PC-9 (cell line): ENCODE measurements around the gene PANX1. TPM values are rescaled to one million over a fixed set of nuclear protein-coding genes. Genes with fewer than 3 reads are reported as not detected.

Source experiments
- BruUV-seq: library from RNA; stranded (reverse); fragments of 400-500 nt; replicated peaks from 2 replicates; lab custom pipeline; 2021; lab: Mats Ljungman, UMichigan
- CTCF ChIA-PET: fragments of 300-600 bp; sonication (Branson Sonifier 250); formaldehyde crosslinking; loops from one replicate; lab custom pipeline; 2022; ENCODE audit warnings: antibody characterized with exemption; lab: Charles Lee
- POLR2A ChIA-PET: fragments of 300-600 bp; sonication (Branson Sonifier 250); formaldehyde crosslinking; loops from one replicate; lab custom pipeline; 2022; ENCODE audit warnings: antibody characterized with exemption; ENCODE audit not compliant: unreplicated experiment; lab: Charles Lee
- DNase-seq, 2 experiments: peaks; one replicate each; pipeline versions ENCODE4 v3.0.0 to v3.0.0-alpha.2; 2015 to 2022; ENCODE audit warnings: mixed read lengths in 1 of 2
- H2AFZ ChIP-seq: fragments of 200-600 bp; sonication (generic); 2 replicates; pipeline ENCODE4 v1.8.1; 2017; ENCODE audit warnings: antibody characterized with exemption
- H3F3A ChIP-seq: fragments of 200-600 bp; sonication (generic); 2 replicates; pipeline ENCODE4 v1.8.1; 2017; ENCODE audit warnings: antibody characterized with exemption, mild to moderate bottlenecking, low read depth; ENCODE audit not compliant: insufficient read depth
- H3K27ac ChIP-seq: fragments of 200-600 bp; sonication (generic); 2 replicates; pipeline ENCODE4 v1.6.1; 2016; ENCODE audit warnings: mixed run types
- H3K27me3 ChIP-seq: fragments of 200-600 bp; sonication (generic); 2 replicates; pipeline ENCODE4 v1.6.1; 2016; ENCODE audit warnings: low read depth, mixed run types; ENCODE audit not compliant: insufficient read depth
- H3K36me3 ChIP-seq: fragments of 200-600 bp; sonication (generic); 2 replicates; pipeline ENCODE4 v1.6.1; 2016; ENCODE audit warnings: low read depth, mixed run types
- H3K4me1 ChIP-seq: fragments of 200-600 bp; sonication (generic); replicated peaks from 2 replicates; pipeline ENCODE4 v1.6.1; 2016; ENCODE audit warnings: mixed run types; ENCODE audit not compliant: insufficient read depth
- H3K4me2 ChIP-seq: fragments of 200-600 bp; sonication (generic); 2 replicates; pipeline ENCODE4 v1.6.1; 2017; ENCODE audit warnings: mixed run types
- H3K4me3 ChIP-seq: fragments of 200-600 bp; sonication (generic); 2 replicates; pipeline ENCODE4 v1.6.1; 2016; ENCODE audit warnings: mixed run types
- H3K79me2 ChIP-seq: fragments of 200-600 bp; sonication (generic); 2 replicates; pipeline ENCODE4 v1.6.1; 2017; ENCODE audit warnings: low read depth, mixed run types
- H3K9me2 ChIP-seq: fragments of 200-600 bp; sonication (generic); 2 replicates; pipeline ENCODE4 v1.8.1; 2017; ENCODE audit warnings: mild to moderate bottlenecking; ENCODE audit not compliant: insufficient read depth
- H3K9me3 ChIP-seq: fragments of 200-600 bp; sonication (generic); 2 replicates; pipeline ENCODE4 v1.8.1; 2016; ENCODE audit warnings: low read depth; ENCODE audit not compliant: insufficient read depth
- H4K20me1 ChIP-seq: fragments of 200-600 bp; sonication (generic); 2 replicates; pipeline ENCODE4 v1.8.1; 2017; ENCODE audit not compliant: insufficient read depth
- CTCF ChIP-seq: fragments of 200-600 bp; sonication (generic); conservative IDR thresholded peaks from 2 replicates; pipeline ENCODE4 v1.6.1; 2017; ENCODE audit warnings: mixed run types, antibody characterized with exemption, mild to moderate bottlenecking, moderate library complexity
- EZH2 ChIP-seq: fragments of 200-600 bp; sonication (generic); IDR thresholded peaks from 2 replicates; pipeline ENCODE4 v1.8.0; 2017; ENCODE audit warnings: antibody characterized with exemption, low read depth
- intact Hi-C: fragments of 100-400 bp; cut with micrococcal nuclease; formaldehyde crosslinking; loops from one replicate; pipeline ENCODE4 v1.10.0; 2022; ENCODE audit not compliant: unreplicated experiment
- total RNA-seq: library from RNA; stranded (reverse); gene quantifications from 2 replicates; pipeline ENCODE4 v1.2.3, GENCODE V29; 2021

Gene PANX1
- total RNA-seq, 1 experiment from 2014 or later = 12.6 TPM

GRCh38 chr11:94181943-94182342 is 53.3 kb downstream of the PANX1 start:
- 0 out of 2 replicates have a peak, but pooled peaks cover 4% of the 10 kb centered on the region for H4K20me1 ChIP-seq
- H3K27ac ChIP-seq = no peak overlapping the region
- H3K9me2 ChIP-seq = no peaks in the 10 kb centered on the region
- TF ChIP-seq EZH2 (no peak), CTCF (no peak)
- ChIA-PET CTCF (no interaction called here), POLR2A (interaction anchor here (0.6 kb wide), 1 partner anchor 911 kb away, joined by 3 read pairs; no protein-coding TSS in a partner anchor)
- BruUV-seq = no TSS peak
- peaks cover 6% of the 10 kb centered on the region; the same call in 1 of the 2 replicates for H3K36me3 ChIP-seq
- no peaks in the 10 kb centered on the region for H3K9me3 ChIP-seq
- DNase-seq = no peak
- no peak overlapping the region for H3K4me2 ChIP-seq
- no peak overlapping the region for H3K4me3 ChIP-seq
- no peaks in the 10 kb centered on the region for H3K27me3 ChIP-seq
- no peaks in the 10 kb centered on the region for H3K79me2 ChIP-seq
- intact Hi-C loops = loop anchor here (5.0 kb wide), 1 partner anchor 235 kb away; no protein-coding TSS in a partner anchor
- no peaks in the 10 kb centered on the region for H3F3A ChIP-seq
- H2AFZ ChIP-seq = no peak overlapping the region
- H3K4me1 ChIP-seq = no peaks in the 10 kb centered on the region

GRCh38 chr11:94183251-94183885 is 54.7 kb downstream of the PANX1 start:
- no peaks in the 10 kb centered on the region for H3K79me2 ChIP-seq
- ChIA-PET CTCF (interaction anchor here (1.2 kb wide), 1 partner anchor 284 kb away, joined by 3 read pairs; no protein-coding TSS in a partner anchor), POLR2A (no interaction called here)
- H3K9me3 ChIP-seq = no peaks in the 10 kb centered on the region
- H3F3A ChIP-seq = no peaks in the 10 kb centered on the region
- BruUV-seq = no TSS peak
- no peak overlapping the region for H3K27ac ChIP-seq
- H3K36me3 ChIP-seq = no peaks in the 10 kb centered on the region; the same call in 1 of the 2 replicates
- no peak overlapping the region for H3K4me3 ChIP-seq
- no peak overlapping the region for H2AFZ ChIP-seq
- H3K4me1 ChIP-seq = no peaks in the 10 kb centered on the region
- no peaks in the 10 kb centered on the region for H3K27me3 ChIP-seq
- intact Hi-C loops = loop anchor here (5.0 kb wide), 1 partner anchor 234 kb away; no protein-coding TSS in a partner anchor
- H4K20me1 ChIP-seq = 0 out of 2 replicates have a peak, but pooled peaks cover 4% of the 10 kb centered on the region
- no peak overlapping the region for H3K4me2 ChIP-seq
- no peak for DNase-seq
- no peaks in the 10 kb centered on the region for H3K9me2 ChIP-seq
- TF ChIP-seq EZH2 = no peak
- no peak for TF ChIP-seq CTCF

- ChIA-PET CTCF (interaction anchor here (0.6 to 1.2 kb wide), 3 partner anchors 30 to 283 kb away, joined by 3 to 4 read pairs (median 3); no protein-coding TSS in a partner anchor), POLR2A (no interaction called here)
- TF ChIP-seq CTCF (peak; percentile 92), EZH2 (no peak)
- Histone ChIP-seq H4K20me1 (no peaks in the 10 kb centered on the region), H3F3A (no peaks in the 10 kb centered on the region), H3K4me2 (no peak overlapping the region), H3K79me2 (no peaks in the 10 kb centered on the region), H3K4me1 (no peaks in the 10 kb centered on the region), H3K9me3 (no peaks in the 10 kb centered on the region), H3K27ac (no peak overlapping the region), H3K9me2 (no peaks in the 10 kb centered on the region), H3K4me3 (no peak overlapping the region), H3K36me3 (no peaks in the 10 kb centered on the region), H3K27me3 (no peaks in the 10 kb centered on the region), H2AFZ (no peak overlapping the region)
- no TSS peak for BruUV-seq
- peak; percentile 42 to 58 for DNase-seq
- intact Hi-C loops = loop anchor here (5.0 kb wide), 1 partner anchor 233 kb away; no protein-coding TSS in a partner anchor
Measured at GRCh38 chr11:94183886-94184264, 55.2 kb downstream of the PANX1 start.
